HL-60/S4 (cell line): ENCODE results near the gene FOXN3.

Experiments used
- in situ Hi-C: fragments of 300-500 bp; cut with MboI; formaldehyde crosslinking; loops from 2 replicates; pipeline ENCODE4 v1.14.3; 2022; ENCODE audit warnings: low sequenced_read_pairs

The FOXN3 gene

DNA sequence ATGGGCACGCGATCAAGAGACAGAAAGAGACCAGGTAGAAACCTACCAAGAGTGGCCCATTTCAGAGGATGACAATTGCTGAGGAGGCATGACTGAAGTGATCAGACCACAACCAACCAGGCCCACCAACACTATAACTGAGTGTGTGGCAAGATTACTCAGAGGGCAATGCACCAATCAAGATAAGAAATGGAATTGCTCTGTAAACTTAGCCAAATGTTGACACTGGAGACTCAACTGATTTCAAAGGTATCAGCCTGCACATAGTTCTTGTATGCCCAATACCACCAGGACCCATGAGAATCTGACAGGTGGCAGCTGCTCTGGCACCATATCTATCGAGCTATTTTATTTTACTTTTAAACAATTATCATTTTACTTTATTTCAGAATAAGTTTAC lies 128.9 kb downstream of the FOXN3 start:
- in situ Hi-C loops: no loop called here

- in situ Hi-C loops: no loop called here
Measured at GRCh38 chr14:89284333-89285058, 132.5 kb downstream of the FOXN3 start.

- in situ Hi-C loops: no loop called here
Measured at GRCh38 chr14:89283327-89284060, 133.5 kb downstream of the FOXN3 start.

- in situ Hi-C loops: no loop called here
Measured at GRCh38 chr14:89282191-89282590, 134.8 kb downstream of the FOXN3 start.

DNA sequence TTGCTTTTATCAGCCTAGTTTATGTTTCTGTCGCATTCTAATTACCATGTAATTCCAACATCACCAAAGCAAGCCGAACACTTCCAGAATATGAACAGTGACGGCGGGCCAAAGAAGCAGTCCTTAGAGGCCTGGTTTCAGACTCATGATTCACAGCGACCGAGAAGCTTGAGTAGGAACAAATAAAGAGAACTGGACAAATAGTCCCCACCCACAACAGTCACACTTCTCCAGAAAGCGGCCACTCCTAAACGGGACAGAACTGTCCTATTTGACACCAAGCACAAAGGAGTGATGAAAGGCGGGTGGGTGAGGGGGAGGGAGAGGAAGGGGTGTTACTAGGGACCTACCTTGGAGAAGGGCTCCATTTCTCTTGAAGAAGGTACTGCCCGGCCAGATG lies 136.4 kb downstream of the FOXN3 start:
- in situ Hi-C loops: no loop called here

DNA sequence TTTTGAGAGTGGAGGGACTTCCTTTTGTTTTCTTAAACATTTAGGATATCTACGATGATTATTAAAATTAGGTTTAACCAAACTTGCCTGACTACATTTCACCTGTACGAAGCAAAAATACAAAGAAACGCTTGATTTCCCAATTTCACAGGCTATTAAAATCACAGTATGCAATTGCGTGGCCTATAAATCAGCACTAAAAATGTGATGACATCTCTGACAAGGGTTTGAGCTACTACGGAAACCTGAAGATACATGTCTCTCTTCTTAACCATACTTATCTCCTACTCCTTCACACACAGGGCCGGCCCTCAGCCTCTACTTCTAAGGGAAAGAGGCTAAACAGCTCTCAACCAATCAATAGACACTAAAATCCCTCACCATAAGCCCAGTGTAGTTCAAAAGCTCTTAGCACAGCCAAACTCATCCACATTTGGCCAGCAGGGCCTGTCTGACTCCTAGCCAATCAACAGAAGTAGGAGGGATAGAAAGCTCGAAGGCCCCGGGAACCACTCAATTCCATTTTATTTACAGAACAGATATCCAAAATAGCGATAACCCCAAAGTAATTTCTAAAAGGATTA lies 137.3 kb downstream of the FOXN3 start:
- in situ Hi-C loops: no loop called here

DNA sequence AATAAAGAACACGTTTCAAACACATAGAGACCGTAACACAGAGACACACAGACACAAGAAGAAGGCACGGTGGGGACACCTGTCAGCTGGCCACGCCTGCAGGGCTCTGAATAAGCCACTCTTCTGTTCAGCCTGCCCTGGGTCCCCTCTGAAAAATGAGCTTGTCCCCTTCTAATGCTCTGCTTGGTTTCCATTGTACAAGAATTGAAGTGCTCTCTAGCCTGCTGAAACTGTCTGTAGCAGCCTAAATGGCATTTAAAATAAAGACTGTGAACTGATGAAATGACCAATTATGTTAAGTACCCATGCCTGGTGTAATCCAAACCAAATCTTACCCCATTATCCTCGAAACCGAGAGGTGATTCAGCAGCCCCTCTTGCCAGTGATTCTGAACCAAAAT lies 139.8 kb downstream of the FOXN3 start:
- in situ Hi-C loops: no loop called here

- in situ Hi-C loops: no loop called here
Measured at GRCh38 chr14:89276424-89276975, 140.5 kb downstream of the FOXN3 start.

DNA sequence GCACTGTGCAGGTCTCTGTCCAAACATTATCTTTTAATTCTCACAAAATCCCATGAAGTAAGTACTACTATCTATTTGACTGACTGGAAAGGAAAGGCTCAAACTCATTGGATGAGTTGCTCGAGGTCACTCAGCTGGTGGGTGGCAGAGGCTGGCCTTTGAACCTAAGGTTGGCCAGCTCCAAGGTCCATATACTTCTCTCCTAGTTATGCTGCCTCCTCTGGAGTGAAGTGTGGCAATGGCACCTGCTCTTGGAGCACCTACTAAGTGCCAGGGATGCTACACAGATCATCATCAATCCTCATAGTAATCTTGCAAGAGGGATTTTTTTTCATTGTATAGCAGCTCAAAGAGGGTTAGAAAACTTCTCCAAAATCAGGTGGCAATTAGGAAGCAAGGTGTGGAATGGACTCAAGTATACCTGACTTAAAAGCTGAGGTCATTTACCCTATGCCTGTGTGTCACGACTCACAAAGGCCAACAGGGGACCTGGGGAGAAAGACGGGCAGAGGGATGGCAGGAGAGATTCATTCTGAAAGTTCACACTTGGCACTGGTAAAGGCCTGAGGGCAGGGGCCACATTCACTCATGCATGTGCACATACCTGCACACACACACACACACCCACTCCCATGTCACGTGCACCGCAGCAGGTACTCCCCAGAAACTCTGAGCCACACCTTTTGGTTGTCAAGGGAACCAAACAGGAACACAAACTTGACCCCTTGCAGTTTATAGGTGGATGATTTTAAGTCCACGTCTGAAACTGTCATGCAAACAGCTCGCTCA lies 146.4 kb downstream of the FOXN3 start:
- in situ Hi-C loops: no loop called here

- in situ Hi-C loops: no loop called here
Measured at GRCh38 chr14:89269404-89269803, 147.6 kb downstream of the FOXN3 start.

DNA sequence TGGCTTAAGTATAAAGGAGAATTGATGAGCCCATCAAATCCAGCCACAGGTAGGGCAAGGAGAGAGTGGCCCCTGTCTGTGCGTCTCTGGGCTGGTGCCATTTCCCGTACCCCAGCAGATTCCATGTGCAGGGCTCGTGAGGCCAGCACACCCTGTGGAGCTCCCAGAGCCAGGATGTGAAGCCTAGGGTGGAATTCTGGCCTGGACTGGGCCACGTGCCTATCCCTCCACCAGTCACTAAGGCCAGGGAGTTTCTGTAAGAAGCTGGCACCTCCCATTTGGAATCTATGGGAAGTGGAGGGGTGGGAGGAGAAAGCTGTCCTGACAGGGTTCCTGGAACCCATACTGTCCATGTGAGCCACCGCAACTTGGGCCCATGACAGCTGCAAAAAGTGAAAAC lies 148.5 kb downstream of the FOXN3 start:
- in situ Hi-C loops: no loop called here

DNA sequence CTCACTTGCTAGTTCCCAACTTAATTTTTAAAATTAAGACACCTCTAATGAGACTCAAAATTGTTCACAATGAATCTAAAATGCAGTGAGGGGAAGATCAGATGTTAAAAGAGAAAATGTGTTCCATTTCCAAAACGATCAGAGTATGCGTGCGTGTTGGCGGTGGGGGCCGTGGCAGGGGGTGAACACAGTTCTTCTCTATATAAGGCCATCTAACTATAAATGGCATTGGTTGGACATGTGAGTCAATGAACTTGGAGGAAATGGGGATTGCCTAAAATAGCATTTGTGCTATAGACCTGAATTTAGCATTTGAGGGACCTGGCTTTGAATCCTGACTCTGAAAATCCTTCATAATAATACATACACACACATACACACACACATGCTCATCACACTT lies 149.4 kb downstream of the FOXN3 start:
- in situ Hi-C loops: no loop called here

DNA sequence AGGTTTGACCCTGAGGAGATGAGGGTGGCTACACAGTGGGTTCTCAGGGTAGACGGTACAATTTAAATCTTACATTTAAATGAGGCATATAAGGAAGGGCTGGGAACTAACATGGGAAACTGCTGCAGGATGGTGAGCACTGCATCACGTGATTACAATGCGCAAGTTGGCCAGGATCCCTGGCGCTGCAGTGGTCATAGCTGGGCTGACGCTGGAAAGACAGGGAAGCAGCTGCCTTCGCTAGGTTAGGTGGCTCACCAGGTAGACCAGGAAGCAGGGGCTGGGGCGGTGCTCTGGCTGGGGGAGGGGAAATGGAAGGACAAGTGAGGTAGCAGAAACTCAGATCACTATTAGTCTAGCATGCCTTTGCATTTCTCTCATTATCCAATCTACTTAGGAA lies 149.9 kb downstream of the FOXN3 start:
- in situ Hi-C loops: no loop called here

DNA sequence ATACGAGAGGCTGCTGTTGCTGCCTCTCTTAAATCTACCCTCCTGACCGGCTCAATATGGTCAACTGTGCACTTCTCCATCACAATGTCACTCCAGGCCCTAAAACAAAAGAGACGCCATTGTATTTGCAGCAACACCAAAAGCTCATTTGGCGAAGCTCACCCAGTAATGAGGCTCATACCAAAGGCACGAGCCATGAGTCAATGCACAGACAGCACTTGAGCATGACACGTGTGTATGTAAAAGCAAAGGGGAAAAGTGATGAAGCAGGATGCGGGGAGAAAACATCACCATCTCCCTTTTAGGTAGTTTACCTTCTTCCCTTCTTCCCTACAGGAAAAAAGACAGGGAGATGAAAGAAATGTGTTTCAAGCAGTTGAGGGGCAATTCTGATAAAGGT lies 150.3 kb downstream of the FOXN3 start:
- in situ Hi-C loops: no loop called here

GRCh38 chr14:89265234-89265633 lies 151.8 kb downstream of the FOXN3 start:
- in situ Hi-C loops: no loop called here

DNA sequence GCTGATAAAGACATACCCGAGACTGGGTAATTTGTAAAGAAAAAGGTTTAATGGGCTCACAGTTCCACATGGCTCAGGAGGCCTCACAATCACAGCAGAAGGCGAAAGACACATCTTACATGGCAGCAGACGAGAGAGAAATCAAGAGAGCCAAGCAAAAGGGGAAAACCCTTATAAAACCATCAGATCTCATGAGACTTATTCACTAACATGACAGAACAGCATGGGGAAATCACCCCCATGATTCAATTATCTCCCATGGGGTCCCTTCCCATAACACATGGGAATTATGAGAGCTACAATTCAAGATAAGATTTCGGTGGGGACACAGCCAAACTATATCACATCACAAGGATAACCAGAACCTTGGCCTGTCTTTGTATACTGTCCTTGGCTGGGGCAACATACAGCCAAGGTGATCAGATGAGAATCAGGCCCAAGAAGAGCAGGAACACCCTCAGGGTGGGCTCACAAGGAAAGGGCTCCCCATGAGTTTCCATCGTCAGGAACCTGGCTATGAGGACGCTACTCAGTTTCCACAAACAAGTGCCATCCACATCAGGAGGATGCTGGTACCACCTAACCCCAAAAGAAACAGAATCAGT lies 152.7 kb downstream of the FOXN3 start:
- in situ Hi-C loops: no loop called here

DNA sequence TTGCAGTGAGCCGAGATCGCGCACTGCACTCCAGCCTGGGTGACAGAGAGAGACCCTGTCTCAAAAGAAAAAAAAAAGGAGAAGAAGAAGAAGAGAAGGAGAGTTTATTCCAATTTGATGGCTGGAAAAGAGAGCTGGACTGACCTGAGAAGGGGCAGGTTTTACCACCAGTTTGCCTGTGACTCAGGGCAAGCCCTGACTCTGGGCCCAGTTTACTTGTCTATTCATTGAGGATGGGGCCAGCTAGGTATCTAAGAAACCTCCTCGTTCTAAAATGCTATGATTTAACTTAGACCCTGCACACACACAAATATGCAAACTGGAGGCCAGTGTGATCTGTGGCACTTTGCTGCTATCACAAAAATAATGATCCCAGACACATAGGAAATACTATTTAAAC lies 155.0 kb downstream of the FOXN3 start:
- in situ Hi-C loops: no loop called here

- in situ Hi-C loops: no loop called here
Measured at GRCh38 chr14:89260898-89261297, 156.1 kb downstream of the FOXN3 start.

GRCh38 chr14:89259951-89260609 lies 157.0 kb downstream of the FOXN3 start:
- in situ Hi-C loops: no loop called here

DNA sequence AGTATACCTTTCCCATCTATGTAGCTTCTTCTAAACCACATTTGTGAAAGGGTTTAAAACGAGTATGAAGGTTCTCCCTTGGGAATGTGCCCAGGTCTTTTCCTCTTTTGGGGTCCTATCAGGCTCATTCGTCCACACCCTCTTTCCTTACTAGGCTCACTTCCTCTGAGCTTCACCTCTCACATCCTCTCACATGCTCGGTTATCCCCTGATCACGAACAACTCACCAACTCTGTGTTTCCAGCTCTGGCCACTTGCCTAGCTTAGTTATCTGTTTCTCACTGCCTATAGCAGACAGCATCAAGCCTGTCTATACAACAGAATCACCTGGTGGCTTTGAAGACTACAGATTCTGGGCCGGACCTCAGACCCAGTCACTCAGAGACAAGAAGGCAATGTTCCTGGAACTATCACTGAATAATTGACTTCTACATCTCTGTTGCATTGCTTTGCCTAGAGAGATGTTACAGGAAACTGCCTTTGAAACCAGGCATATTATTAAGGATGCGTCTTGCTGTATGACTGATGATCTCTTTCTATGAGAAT lies 158.2 kb downstream of the FOXN3 start:
- in situ Hi-C loops: no loop called here
